ENCODE results near the gene LYSMD2.
A peak's percentile ranks its signal among the peaks of the same experiment; 100 is the strongest.
"Not testable (repeated sequence)": the region's sequence is repeated elsewhere in the genome, so short reads cannot be mapped to it uniquely, and the experiment has no call there.

LYSMD2 gene, protein sequence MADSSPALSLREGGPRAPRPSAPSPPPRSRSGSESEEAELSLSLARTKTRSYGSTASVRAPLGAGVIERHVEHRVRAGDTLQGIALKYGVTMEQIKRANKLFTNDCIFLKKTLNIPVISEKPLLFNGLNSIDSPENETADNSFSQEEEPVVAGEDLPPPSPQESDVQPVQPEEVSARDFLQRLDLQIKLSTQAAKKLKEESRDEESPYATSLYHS

DNA sequence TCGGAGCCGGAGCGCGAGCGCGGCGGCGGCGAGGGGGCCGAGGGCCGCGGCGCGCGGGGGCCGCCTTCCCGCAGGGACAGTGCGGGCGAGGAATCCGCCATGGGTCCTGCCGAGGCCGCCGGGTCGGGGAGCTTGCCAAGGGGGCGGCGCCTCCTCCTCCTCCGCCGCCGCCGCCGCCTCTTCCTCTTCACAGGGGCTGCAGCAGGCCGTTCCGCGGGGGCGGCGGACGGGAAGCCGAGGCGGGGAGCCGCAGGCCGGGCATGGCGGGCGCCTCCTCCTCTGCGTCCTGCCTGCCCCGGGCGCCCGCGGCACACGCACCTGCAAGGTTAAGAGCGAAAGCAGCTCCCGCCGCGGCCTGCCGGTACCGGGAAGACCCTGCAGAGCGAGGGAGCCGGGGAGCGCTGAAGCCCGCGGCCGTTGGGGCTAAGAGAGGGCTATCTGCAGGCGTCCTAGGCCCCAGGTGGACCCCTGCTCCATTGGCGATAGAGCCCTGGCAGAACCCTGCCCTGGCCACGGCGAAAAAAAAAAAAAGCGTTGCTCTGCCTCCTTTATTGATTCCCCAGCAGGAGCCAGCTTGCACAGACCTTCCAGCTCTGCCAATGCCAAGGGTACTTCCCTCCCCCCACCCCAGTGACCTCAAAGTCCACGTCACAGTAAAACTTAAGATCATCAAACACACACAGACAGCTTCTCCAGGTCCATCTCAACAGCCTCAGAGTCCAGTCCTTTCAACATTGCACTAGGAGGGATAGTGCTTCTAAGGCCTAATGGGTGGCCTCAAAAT is at the start of gene LYSMD2:
Gene LYSMD2 (minus strand): TSS at position 134 of the 784 bp plus-strand sequence. CDS start 33 bp downstream, at position 101.
- DNase-seq = peak; percentile 70

DNA sequence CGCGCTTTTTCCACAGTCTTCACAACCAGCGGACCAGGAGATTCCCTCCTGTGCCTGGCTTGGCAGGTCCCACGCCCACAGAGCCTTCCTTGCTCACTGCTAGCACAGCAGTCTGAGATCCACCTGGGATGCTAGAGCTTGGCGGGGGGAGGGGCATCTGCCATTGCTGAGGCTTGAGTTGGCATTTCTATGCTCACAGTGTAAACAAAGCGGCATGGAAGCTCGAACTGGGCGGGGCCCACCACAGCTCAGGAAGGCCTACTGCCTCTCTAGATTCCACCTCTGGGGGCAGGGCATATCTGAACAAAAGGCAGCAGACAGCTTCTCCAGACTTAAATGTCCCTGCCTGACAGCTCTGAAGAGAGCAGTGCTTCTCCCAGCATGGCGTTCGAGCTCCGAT is 49.7 kb upstream of the LYSMD2 start:
- DNase-seq = not testable (repeated sequence)

GRCh38 chr15:51783967-51784366 is 46.5 kb upstream of the LYSMD2 start:
- no peak for DNase-seq

- DNase-seq = peak; percentile 33
Measured at GRCh38 chr15:51782357-51782896, 45.0 kb upstream of the LYSMD2 start.

DNA sequence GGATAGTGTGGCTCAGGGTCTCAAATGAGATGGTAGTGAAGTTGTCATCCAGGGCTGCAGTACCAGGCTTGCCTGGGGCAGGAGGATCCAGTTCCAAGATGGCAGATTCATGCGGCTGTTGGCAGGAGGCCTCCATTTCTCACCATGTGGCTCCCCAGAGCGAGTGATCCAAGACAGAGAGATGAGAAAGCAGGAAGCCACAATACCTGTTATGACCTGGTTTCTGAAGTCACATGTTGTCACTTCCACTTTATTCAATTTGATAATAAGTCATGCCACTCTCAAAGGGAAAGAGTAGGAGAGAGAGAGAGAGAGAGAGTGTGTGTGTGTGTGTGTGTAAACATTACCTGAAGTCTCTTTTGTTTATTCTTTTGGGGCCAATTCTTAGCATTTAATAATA is 44.1 kb upstream of the LYSMD2 start:
- DNase-seq = no peak

GRCh38 chr15:51780636-51781035 is 43.2 kb upstream of the LYSMD2 start:
- no peak for DNase-seq

DNA sequence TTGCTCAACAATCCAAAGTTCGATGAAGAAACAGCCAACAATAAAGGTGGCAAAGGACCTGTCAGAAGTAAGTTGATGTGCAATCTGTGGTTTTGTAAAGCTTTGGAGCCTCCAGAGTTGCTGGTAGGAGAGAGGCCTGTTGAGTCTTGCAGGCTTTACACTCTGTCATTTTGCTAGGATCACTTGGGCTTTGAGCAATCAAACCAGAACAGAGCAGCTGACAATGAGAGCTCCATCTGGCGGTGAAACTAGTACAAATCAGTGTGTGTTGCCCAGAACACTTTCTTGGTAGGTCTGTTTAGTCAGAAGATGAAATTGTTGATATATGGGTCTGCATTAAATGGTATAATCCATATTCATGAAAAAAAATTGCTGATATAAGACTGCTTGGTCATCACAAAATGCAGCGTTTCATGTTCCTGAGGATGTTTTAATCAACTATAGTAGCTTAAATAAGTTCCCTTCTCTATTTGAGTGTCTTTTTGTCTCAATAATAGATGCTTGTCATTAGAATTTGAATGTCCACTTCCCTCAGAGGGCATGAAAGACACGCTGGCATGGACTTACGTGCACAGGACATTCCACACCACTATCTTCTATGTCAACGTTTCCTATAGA is 39.6 kb upstream of the LYSMD2 start:
- peak; percentile 85 for DNase-seq

GRCh38 chr15:51775967-51776816 is 38.7 kb upstream of the LYSMD2 start:
- DNase-seq = peak; percentile 77

- DNase-seq = no peak
Measured at GRCh38 chr15:51774916-51775315, 37.5 kb upstream of the LYSMD2 start.

- DNase-seq = no peak
Measured at GRCh38 chr15:51771773-51772172, 34.3 kb upstream of the LYSMD2 start.

DNA sequence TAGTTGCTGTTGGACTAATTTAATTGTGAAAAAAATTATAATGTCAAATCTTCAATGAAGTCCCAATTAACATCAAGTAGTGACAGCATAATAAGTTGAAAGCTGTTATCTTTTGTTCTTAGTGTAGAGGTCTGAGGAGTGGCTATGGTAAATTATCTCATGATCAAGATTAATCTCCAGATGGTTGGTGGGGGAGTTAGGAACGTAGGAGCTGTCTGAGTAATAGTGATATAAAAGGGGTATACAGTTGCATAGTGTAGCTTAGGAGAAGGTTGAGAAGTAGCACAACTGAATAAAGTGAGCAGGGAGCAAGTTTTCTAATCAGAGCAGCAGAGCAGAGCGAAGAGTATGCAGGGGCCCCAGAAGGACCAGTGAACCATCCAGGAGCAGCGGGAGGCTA is 33.4 kb upstream of the LYSMD2 start:
- no peak for DNase-seq

GRCh38 chr15:51768018-51768417 is 30.6 kb upstream of the LYSMD2 start:
- DNase-seq = peak; percentile 55

- DNase-seq = no peak
Measured at GRCh38 chr15:51766341-51766740, 28.9 kb upstream of the LYSMD2 start.

DNA sequence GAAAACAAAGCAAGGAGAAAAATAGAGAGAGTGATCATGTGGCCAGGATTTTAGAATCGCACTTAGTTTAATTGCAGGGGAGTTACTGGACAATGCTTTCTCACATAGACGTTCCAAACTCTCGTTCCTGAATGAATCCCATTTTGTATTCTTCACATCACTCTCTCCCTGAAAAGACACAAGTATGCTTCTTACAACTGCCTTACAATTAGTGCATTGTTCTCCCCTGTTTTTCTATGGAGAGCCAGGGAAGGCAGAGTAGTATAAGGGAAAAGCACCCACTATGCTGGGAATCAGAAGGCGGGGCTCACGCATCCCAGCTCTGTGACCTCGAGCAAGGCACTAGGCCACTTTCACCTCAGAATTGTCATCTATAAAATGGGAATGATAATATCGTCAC is 28.3 kb upstream of the LYSMD2 start:
- DNase-seq = no peak

GRCh38 chr15:51760805-51761204 is 23.4 kb upstream of the LYSMD2 start:
- no peak for DNase-seq

DNA sequence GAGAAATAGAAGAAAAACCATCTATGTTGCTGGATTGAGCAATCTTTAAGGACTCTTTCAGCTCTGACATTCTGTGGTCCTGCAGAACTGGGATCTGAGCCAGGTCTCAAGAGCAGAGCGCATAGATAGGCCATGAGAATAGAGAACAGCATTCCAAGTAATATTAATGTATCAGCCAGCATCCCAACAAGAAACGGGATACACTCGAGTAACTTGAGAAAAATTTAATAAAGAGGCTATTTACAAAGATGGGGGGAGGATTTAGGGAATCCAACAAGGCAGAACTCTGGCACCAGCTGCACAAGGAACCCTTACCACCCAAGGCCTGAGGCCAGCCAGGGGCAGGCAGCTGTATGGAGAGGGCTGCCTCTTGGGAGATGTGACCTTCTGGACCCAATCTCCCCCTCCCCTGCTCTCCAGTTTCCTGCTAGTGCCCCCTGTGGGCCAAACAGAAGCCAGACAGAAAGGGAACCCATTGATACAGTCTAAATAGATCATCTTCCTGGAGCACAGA is 22.2 kb upstream of the LYSMD2 start:
- DNase-seq = no peak

GRCh38 chr15:51758645-51759044 is 21.2 kb upstream of the LYSMD2 start:
- DNase-seq = no peak

DNA sequence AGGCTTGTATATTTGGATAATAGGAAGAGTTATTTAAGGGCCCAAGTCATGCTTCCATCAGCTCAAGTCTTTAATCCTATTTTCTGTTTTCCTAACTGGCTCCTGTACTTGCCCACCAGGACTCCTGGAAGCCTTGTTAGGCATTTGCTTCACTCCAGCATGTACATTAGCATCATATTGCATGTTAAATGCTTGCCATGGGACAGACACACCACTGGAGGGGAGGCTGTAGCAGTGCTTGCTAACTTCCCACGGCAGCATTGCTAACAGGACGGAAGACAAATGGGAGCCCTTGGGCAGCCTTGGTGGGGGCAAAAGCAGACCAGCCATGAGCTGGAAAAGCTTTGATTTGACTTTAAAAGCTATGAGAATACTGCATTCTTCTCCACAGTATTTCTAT is 20.0 kb upstream of the LYSMD2 start:
- DNase-seq = no peak

GRCh38 chr15:51756482-51756881 is 19.0 kb upstream of the LYSMD2 start:
- DNase-seq = no peak

- DNase-seq = no peak
Measured at GRCh38 chr15:51755790-51756189, 18.3 kb upstream of the LYSMD2 start.

DNA sequence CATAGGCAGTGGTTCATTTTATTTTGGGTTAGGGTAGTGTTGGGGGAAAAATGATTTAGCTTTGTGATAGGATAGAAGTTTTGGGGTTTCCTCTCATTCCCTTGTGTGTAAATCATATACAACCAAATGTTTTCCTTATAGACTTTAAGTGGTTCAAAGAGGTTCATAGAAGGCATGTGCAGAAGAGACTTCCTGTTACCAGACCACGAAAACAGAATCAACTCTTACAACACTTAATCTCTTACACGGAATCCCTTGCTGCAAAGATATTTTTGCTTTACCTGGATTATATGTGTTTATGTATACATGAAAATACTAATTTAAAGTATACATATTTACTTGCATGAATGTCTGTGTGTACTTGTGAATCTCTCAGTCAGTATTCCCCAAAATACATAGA is 16.8 kb upstream of the LYSMD2 start:
- no peak for DNase-seq

GRCh38 chr15:51752888-51753287 is 15.4 kb upstream of the LYSMD2 start:
- no peak for DNase-seq

Data from RPMI8226 (cell line).